SH-SY5Y (cell line): ENCODE measurements around the gene CLEC2L.

ENCODE experiments used
- GATA2 ChIP-seq: IDR thresholded peaks from 2 replicates; pipeline ENCODE4 v1.6.1; 2011; ENCODE audit warnings: mild to moderate bottlenecking, low read depth, low read length
- GATA3 ChIP-seq: IDR thresholded peaks from 2 replicates; pipeline ENCODE4 v1.6.1; 2011; ENCODE audit warnings: low read depth, mild to moderate bottlenecking, low read length, moderate library complexity

DNA sequence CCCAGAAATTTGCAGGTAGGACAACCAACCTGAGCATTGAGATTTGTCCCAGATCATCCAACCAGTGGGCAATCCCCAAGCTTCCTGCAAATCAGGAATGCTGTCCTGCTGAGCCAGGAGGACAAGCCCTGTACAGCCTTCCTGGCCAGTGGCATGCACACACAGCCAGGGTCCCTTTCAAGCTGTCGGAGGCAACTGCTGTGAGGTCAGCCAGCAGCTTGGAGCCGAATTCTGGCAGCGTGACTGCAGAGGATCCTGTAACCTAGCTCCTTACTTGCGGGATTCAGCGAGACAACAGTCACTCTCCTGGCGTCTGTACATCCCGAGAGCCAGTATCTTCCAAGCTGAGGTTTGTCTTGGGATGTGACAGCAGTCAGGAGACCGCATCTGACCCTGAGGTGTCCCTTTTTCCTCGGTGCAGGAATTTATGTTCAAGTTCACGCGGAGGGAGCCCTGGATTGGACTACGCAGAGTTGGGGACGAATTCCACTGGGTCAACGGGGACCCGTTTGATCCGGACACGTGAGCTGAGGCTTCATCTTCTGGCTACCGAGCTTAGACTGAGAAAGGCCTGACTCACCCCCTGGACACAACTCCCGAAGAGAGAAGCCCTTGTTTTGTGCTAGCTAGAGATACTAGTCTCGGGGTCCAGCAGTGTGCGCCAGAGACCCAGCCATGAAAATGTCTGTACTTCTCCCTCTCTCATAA, 18.3 kb downstream of the CLEC2L start:
- TF ChIP-seq GATA2 (no peak), GATA3 (no peak)
